ENCODE measurements around the gene ZNF23.
A peak's percentile ranks its signal among the peaks of the same experiment; 100 is the strongest.
"Not testable (repeated sequence)": the region's sequence is repeated elsewhere in the genome, so short reads cannot be mapped to it uniquely, and the experiment has no call there.

The ZNF23 gene

DNA sequence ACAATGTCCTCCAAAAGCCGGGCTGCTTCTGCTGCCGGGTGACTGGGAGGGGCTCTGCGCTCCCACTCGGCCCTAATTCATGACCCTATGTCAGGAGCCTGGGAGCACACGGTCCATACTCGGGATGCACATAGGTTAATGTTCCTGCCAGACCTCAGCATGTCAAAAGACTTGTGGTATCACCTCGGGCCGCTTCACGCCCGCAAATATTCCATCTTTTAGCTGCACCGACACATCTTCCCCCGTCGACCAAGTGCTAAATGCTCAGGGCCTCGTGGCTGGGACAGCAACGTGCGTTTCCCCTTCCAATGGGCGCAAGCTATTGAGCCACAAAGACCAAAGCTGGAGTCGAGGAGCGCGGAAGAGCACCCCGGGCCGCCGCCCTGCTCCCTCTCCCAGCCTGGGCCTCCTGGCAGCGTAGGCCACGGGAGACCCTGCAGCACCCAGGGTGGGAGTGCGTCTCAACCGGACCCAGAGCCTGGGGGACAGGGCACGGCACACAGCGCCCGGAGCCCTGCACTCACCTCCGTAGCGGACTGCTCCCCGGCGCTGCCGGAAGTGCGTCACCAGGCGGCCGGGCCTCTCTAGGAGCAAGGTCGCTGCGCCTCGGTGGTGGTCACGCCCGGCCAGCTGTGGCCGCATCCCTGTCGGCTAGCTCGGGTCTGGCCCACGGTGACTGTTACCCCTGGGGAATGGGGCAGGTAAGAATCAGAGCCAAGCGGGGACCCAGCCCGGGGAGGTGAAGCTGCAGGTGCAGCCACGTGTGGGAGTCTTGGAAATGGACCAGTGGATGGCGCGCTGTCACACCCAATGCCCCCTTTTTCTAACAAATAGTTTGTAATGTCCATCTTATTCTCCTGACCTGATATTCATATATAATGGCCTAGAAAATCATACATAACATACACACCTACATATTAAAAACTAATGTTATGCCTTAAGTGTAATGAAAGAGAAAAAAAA is at the start of gene ZNF23:
Gene ZNF23 (minus strand): TSS at position 562 of the 963 bp plus-strand sequence. CDS start 5,451 bp downstream, outside the sequence.
- DNase-seq, result peak; percentile 56

DNA sequence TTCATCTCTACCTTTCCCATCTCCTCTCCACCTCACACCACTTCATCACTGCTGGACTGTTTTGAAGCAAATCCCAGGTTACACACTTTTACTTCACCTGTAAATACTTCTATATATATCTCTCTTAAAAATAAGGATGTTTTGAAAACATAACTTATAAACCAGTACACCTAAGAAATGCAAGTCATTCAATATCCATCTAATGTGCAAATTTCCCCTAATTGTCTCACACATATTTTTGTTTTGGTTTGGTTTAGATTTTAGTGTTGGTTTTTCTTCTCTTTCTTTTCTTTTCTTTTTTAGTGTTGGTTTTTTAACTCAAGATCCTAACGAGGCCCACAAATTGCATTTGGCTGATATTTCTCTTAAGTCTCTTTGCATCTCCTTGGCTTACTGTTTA is 45.0 kb upstream of the ZNF23 start:
- DNase-seq, result no peak

DNA sequence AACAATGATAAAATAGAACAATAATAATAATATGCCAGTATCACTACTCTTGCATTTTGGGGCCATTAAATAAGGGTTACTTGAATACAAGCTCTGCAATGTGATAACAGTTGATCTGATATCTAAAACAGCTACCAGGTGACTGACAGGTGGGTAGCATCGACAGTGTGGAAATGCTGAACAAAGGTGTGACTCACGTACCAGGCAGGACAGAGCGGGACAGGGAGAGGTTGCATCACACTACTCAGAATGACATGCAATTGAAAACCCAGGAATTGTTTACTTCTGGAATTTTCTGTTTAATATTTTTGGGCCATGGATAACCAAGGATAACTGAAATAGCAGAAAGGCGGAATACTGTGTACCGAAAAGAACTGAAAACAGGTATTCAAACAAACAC is 42.9 kb upstream of the ZNF23 start:
- no peak for DNase-seq

DNA sequence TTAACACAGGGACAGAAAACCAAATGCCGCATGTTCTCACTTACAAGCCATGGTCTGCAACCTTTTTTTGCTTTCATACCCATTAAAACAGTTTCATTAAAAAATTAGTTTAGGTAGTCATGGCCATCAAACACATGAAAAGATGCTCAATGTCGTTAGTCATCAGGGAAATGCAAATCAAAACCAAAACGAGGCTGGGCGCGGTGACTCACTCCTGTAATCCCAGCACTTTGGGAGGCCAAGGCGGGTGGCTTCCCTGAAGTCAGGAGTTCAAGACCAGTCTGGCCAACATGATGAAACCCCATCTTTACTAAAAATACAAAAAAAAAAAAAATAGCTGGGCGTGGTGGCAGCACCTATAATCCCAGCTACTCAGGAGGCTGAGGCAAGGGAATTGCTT is 42.0 kb upstream of the ZNF23 start:
- not testable (repeated sequence) for DNase-seq

- no peak for DNase-seq
Measured at GRCh38 chr16:71501547-71501946, 39.5 kb upstream of the ZNF23 start.

DNA sequence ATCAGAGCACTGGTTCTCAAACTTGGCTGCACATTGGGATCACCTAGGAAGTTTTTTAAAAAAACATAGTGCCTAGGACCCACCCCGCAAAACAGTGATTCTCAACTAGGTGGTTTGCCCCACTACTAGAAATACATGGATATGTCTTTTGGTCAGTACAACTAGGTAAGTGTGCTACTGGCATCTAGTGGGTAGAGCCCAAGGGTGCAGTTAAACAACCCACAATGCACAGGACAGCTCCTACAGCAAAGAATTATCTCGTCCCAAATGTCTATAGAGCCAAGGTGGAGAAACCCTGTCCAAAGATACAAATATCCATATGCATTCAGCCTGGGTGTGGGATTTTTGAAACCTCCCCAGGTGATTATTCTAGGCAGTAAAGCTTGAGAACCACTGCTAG is 38.9 kb upstream of the ZNF23 start:
- no peak for DNase-seq

GRCh38 chr16:71499775-71500364 is 37.8 kb upstream of the ZNF23 start:
- DNase-seq, result no peak

GRCh38 chr16:71498031-71498430 is 36.0 kb upstream of the ZNF23 start:
- DNase-seq, result no peak

DNA sequence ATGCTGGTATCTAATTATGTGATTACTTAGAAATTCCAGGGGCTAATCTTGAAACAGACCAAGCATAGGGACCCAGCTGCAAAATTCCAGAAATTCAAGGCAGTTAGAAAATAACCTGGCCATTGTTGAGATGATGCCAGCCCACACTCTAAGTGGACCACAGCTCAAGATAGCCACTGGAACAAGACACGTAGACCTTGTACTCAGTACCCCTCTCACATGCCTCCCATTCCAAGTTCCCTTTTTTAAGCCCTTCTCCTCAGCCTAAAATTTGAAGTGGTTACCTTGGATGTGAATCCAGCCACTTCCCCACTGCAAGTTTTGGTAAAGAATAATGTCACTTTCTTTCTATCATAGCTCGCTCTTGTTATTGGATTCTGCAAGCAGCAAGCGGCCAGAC is 31.2 kb upstream of the ZNF23 start:
- no peak for DNase-seq

DNA sequence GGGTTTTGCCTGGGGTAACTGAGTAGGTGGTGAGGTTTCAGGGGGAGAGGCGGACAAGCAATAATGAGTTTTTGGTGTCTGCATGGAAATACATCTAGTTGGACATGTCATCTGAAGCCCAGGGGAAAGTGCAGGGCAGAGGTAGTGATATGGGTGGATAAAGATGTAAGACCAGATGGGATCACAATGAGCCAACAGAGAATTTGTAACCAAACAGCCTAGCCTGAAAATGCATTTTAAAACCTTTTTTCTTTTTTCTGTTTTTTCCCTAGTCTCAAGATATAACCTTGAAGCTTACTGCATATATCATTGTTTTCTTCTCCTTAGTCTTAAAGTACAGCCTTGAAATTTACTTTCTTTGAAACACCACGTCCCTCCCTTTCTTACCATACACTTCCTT is 30.7 kb upstream of the ZNF23 start:
- DNase-seq, result no peak

- DNase-seq, result no peak
Measured at GRCh38 chr16:71491054-71491453, 29.0 kb upstream of the ZNF23 start.

GRCh38 chr16:71490361-71490760 is 28.3 kb upstream of the ZNF23 start:
- DNase-seq, result no peak

- DNase-seq, result no peak
Measured at GRCh38 chr16:71489122-71489521, 27.1 kb upstream of the ZNF23 start, which contains the start of gene ZNF19. TSS of gene ZNF19 (minus strand) at chr16:71489324. CDS start at chr16:71482114, 7,210 bp downstream.

DNA sequence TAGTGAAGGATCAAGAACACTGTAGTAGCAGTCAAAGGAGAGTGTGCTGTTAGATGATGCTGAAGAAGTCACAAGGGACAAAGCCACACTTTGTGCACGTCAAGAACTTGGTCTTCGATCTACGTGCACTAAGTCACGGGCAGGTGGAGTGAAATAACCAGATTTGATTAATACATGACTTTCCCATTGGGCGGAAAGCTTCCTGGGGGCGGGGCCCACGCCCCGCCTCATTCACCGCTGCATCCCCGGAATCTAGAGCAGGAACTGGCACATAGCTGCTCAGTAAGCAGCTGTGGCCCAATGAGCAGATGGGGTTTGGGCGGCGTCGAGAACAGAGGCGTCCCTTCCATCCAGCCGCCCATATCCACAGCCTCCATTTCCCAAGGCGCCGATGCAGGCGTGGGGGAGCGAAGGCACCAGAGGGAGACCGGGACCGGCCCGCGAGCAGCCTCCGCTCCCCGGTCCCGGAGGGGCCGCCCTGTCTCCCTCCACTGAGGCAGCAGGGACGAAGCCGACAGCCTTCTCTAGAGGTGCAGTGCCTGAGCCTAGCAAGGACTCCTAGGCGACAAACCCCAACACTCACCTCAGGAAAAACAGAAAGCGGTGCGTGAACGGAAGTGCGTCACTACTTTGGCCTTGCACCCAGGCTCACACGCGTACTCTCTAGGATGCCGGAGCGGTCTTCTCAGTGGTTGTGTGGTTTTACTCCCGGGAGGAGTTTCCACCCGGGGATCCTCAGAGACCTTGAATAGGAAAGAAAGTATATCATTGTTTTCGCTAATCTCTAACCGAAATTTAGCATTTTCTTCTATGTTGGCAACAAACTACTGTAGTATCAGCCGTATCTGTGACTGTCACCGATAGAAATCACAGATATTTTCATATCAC is 22.2 kb upstream of the ZNF23 start:
- DNase-seq, result peak; percentile 50

DNA sequence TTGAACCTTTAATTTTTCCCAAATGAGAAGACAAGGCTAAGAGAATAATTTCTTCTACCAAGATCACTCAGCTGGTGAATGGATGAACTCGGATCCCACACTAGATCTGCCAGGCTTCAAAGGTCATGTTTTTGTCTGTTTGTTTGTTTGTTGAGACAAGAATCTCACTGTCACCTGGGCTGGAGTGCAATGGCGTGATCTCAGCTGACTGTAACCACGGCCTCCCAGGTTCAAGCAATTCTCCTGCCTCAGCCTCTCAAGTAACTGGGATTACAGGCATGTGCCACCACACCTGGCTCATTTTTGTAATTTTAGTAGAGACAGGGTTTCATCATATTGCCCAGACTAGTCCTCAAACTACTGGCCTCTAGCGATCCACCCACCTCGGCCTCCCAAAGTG is 20.5 kb upstream of the ZNF23 start:
- no peak for DNase-seq

DNA sequence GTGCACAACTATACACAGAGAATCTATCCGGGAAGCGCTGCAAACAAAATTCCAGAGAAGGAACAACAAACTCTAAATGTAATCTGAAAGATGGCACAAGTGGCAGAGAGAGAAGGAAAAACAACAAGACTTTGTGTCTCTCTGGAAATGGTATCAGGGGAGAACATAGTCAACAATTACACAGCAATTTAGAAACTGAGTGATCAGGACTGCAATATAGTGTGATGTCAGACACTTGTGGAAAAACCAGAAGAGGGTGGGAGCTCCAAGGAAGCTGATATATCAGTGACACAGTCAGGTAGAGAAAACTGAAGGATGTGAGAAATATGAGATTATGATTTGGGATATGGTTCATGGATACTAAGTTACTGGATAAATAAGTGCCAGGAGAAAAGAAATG is 18.9 kb upstream of the ZNF23 start:
- DNase-seq, result no peak

GRCh38 chr16:71479420-71479819 is 17.4 kb upstream of the ZNF23 start:
- no peak for DNase-seq

DNA sequence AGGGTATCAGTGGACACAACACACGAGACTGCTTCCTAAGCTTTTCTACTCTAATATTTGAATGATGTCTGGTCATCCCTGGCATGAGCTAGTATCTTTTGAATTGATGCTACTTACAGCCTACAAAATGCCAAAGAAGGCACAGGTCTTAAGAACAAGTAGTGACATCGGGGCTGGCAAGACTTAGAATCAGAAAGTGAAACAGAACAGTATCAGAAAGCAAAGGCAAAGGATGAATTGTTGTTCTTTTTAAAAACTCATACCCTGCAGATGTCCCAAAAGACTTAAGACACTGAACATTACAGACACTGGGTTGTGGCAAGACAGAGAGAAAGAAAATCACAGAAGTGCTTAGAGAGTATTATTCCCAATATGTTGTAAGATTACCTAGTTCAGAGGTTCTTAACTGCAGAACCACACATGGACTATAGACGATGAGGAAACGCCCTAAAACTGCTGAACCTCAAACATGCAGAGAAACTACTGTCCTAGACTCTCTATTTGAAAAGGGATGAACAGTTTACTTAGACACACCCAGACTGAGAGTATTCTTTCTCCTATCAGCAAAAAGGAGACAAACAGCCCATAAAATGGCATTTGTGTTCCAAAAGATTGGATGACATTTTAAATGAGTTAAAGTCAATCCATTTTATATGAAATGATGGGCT is 14.5 kb upstream of the ZNF23 start:
- no peak for DNase-seq

- no peak for DNase-seq
Measured at GRCh38 chr16:71474864-71475263, 12.8 kb upstream of the ZNF23 start.

GRCh38 chr16:71473891-71474290 is 11.8 kb upstream of the ZNF23 start:
- no peak for DNase-seq

- no peak for DNase-seq
Measured at GRCh38 chr16:71472931-71473330, 10.9 kb upstream of the ZNF23 start.

GRCh38 chr16:71472051-71472450 is 10.0 kb upstream of the ZNF23 start:
- DNase-seq, result no peak

GRCh38 chr16:71467810-71468209 is 5.8 kb upstream of the ZNF23 start:
- DNase-seq, result no peak
